H1 (cell line): ENCODE results near the gene IL10.

ENCODE experiments used
- JUND ChIP-seq: IDR thresholded peaks from 2 replicates; pipeline ENCODE4 v1.6.1; 2011; ENCODE audit warnings: mild to moderate bottlenecking, improper control_type of control experiment, low read length
- TF ChIP-seq, protein P1 (sequence below), 3 experiments: IDR thresholded peaks; 1 replicate in 2 of 3; 2 replicates in 1 of 3; pipeline versions ENCODE4 v1.5.1 to v1.6.1; 2011; ENCODE audit warnings: low read length in 3 of 3, mild to moderate bottlenecking in 3 of 3, inconsistent platforms in 2 of 3, low read depth in 1 of 3, moderate library complexity in 1 of 3; ENCODE audit not compliant: insufficient read depth in 1 of 3; ENCODE audit errors: control extremely low read depth in 1 of 3

- TF ChIP-seq, protein P1, sequence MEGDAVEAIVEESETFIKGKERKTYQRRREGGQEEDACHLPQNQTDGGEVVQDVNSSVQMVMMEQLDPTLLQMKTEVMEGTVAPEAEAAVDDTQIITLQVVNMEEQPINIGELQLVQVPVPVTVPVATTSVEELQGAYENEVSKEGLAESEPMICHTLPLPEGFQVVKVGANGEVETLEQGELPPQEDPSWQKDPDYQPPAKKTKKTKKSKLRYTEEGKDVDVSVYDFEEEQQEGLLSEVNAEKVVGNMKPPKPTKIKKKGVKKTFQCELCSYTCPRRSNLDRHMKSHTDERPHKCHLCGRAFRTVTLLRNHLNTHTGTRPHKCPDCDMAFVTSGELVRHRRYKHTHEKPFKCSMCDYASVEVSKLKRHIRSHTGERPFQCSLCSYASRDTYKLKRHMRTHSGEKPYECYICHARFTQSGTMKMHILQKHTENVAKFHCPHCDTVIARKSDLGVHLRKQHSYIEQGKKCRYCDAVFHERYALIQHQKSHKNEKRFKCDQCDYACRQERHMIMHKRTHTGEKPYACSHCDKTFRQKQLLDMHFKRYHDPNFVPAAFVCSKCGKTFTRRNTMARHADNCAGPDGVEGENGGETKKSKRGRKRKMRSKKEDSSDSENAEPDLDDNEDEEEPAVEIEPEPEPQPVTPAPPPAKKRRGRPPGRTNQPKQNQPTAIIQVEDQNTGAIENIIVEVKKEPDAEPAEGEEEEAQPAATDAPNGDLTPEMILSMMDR (IDR thresholded peaks at IDR 0.05; ENCODE audit: control extremely low read depth in 1 of 3, insufficient read depth in 1 of 3, low read depth in 1 of 3, low read length in 3 of 3) = no peak
- TF ChIP-seq JUND = no peak
These were observed 19.8 kb downstream of the IL10 start for GRCh38 chr1:206752481-206752880.
